Lung (tissue), 12 donors: ENCODE measurements around the gene CNOT11. TPM values are rescaled to one million over a fixed set of nuclear protein-coding genes. Genes with fewer than 3 reads are reported as not detected.

Experiments
- ATAC-seq: fragments of 200-7000 bp; cut with Tn5 transposase; one replicate; pipeline ENCODE4 v1.9.1; 2020; ENCODE audit warnings: moderate number of reproducible peaks; ENCODE audit not compliant: insufficient read depth, low FRiP score
- DNase-seq, 3 donors: peaks; one replicate each; pipeline ENCODE4 v3.0.0-alpha.2; 2013 to 2017
- H3K27ac ChIP-seq, 2 donors: one replicate each; pipeline ENCODE4 v1.5.1; 2013; ENCODE audit warnings: mild to moderate bottlenecking in 2 of 2, moderate library complexity in 2 of 2, control low read depth in 1 of 2, inconsistent platforms in 1 of 2, low read depth in 1 of 2, low read length in 1 of 2
- H3K27me3 ChIP-seq, 3 donors: one replicate each; pipeline ENCODE4 v1.5.1; 2013; ENCODE audit warnings: low read length in 2 of 3; ENCODE audit not compliant: control insufficient read depth in 3 of 3, insufficient read depth in 3 of 3
- H3K36me3 ChIP-seq, 4 donors: one replicate each; pipeline ENCODE4 v1.5.1; 2013; ENCODE audit warnings: low read length in 4 of 4, mild to moderate bottlenecking in 1 of 4, moderate library complexity in 1 of 4; ENCODE audit not compliant: control insufficient read depth in 4 of 4, insufficient read depth in 4 of 4
- H3K4me1 ChIP-seq, 5 donors: one replicate each; pipeline ENCODE4 v1.5.1; 2013; ENCODE audit warnings: low read length in 5 of 5, mild to moderate bottlenecking in 2 of 5, moderate library complexity in 1 of 5; ENCODE audit not compliant: control insufficient read depth in 5 of 5, insufficient read depth in 5 of 5
- H3K4me3 ChIP-seq: one replicate; pipeline ENCODE4 v1.5.1; 2013; ENCODE audit warnings: mild to moderate bottlenecking, control low read depth, moderate library complexity
- H3K9ac ChIP-seq, 2 donors: one replicate each; pipeline ENCODE4 v1.5.1; 2013; ENCODE audit warnings: low read length in 2 of 2, control low read depth in 1 of 2; ENCODE audit not compliant: insufficient read depth in 1 of 2
- H3K9me3 ChIP-seq, 4 donors: one replicate each; pipeline ENCODE4 v1.5.1; 2013; ENCODE audit warnings: low read length in 3 of 4, mild to moderate bottlenecking in 1 of 4, moderate library complexity in 1 of 4; ENCODE audit not compliant: control insufficient read depth in 4 of 4, insufficient read depth in 3 of 4
- CTCF ChIP-seq: IDR thresholded peaks from 2 replicates; pipeline ENCODE4 v1.5.1; 2012; ENCODE audit warnings: mild to moderate bottlenecking; ENCODE audit errors: control extremely low read depth, extremely low read depth
- WGBS, 2 donors: extraction: QIAGEN DNeasy Blood & Tissue Kit; methylation state at CpG; one replicate each; pipeline ENCODE4 v1.1.7; 2013; 5-methylcytosine and 5-hydroxymethylcytosine counted together
- polyA plus RNA-seq, 2 donors: library from polyadenylated mRNA; stranded (reverse); fragments of 200-250 nt; gene quantifications; one replicate each; pipeline ENCODE4 v1.2.1, GENCODE V29; 2013
- total RNA-seq, 2 donors: library from RNA; depleted of rRNA in 1 of 2; stranded (reverse); fragments of >200 nt in 1 of 2; gene quantifications; one replicate each; pipeline ENCODE4 v1.2.1, GENCODE V29; 2014 to 2021
- donor health status: control.
- donor health status: control.
- donor health status: Bipolar disorder and iron deficiency.
- donor health status: healthy.
- donor health status: DM: yes; HTN: yes; CAD: no.

CNOT11 gene
- total and polyA plus RNA-seq, 4 donors: 16.4 to 32.5 (median 23.7) TPM

DNA sequence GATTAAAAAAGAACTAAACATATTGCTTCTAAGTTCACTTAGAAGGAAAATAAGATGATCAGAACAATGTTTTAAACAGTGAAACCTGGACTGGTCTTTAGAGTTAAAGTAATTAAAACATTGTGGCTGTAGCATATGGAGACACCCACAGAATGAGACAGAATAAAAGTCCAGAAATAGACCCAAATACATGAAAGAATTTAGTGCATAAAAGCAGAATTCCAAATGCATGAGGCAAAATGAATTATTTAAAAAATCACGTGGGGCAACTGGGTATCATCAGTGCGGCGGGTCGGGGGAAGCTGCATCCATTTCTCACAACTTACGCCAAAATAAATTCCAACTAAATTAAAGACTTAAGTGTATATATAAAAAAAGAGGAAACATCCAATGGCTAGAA, 43.7 kb downstream of the CNOT11 start:
- WGBS, 2 donors: 94% methylated on average over 5 of the region's 5 CpGs
- Histone ChIP-seq H3K27ac (no peak overlapping the region), H3K27me3 (no peaks in the 10 kb centered on the region), H3K4me3 (no peak overlapping the region), H3K36me3 (peaks cover 0 to 12% (median 4%) of the 10 kb centered on the region in 4 donors), H3K9ac (no peak overlapping the region), H3K9me3 (no peaks in the 10 kb centered on the region), H3K4me1 (peaks cover 0 to 18% (median 0%) of the 10 kb centered on the region in 5 donors)
- DNase-seq (no peak), ATAC-seq (no peak)
- no peak for TF ChIP-seq CTCF

DNA sequence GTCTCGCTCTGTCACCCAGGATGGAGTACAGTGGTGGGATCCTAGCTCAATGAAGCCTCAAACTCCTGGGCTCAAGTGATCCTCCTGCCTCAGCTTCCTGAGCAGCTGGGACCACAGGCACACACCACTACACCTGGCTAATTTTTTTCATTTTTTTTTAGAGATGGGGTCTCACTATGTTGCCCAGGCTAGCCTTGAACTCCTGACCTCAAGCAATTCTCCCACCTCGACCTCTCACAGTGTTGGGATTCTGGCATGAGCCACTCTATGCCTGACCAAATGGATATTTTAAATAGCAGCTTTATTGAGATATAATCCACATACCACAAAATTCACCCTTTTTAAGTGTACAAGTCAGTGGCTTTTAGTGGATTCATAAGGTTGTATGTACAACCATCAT, 44.7 kb downstream of the CNOT11 start:
- Histone ChIP-seq H3K27me3 (no peaks in the 10 kb centered on the region), H3K9me3 (no peaks in the 10 kb centered on the region), H3K27ac (no peak overlapping the region), H3K4me1 (peaks cover 0 to 23% (median 0%) of the 10 kb centered on the region in 5 donors), H3K9ac (no peak overlapping the region), H3K4me3 (no peak overlapping the region), H3K36me3 (peaks cover 0 to 12% (median 2%) of the 10 kb centered on the region in 4 donors)
- ATAC-seq: no peak
- no peak for DNase-seq
- no peak for TF ChIP-seq CTCF
- WGBS, 2 donors: 86 to 88% methylated on average over 2 of the region's 2 CpGs

DNA sequence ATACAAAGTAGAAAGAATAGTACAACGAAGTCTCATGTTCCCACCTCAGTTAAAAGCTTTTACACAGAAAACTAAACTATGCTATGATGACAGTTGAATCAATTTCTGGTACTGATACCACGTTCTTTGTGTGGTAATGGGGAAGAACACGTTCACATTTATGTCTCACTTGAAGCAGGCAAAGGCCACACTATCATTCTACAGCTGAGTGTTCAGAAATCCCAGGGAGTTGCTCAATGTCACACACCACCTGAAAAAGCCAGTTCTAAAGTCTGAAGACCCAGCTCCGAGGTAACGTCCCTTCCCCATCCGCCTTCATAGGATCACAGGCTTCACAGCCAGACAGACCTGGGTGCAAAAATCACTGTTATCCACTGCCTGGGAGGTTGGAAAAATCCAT, 46.9 kb downstream of the CNOT11 start:
- ATAC-seq (no peak), DNase-seq (no peak)
- peaks cover 0 to 24% (median 0%) of the 10 kb centered on the region in 5 donors for H3K4me1 ChIP-seq
- H3K9me3 ChIP-seq: no peaks in the 10 kb centered on the region
- no peak for TF ChIP-seq CTCF
- H3K4me3 ChIP-seq: no peak overlapping the region
- H3K36me3 ChIP-seq: peaks cover 0 to 4% (median 2%) of the 10 kb centered on the region in 4 donors
- no peak overlapping the region for H3K27ac ChIP-seq
- H3K9ac ChIP-seq: no peak overlapping the region
- WGBS, 2 donors: 64 to 69% methylated on average over 6 of the region's 6 CpGs
- H3K27me3 ChIP-seq: no peaks in the 10 kb centered on the region

GRCh38 chr2:101300164-101300563, 47.5 kb downstream of the CNOT11 start:
- H3K9me3 ChIP-seq: no peaks in the 10 kb centered on the region
- WGBS, 2 donors: 87 to 90% methylated on average over 1 of the region's 1 CpG
- no peaks in the 10 kb centered on the region for H3K27me3 ChIP-seq
- no peak for TF ChIP-seq CTCF
- H3K4me1 ChIP-seq: peaks cover 0 to 24% (median 0%) of the 10 kb centered on the region in 5 donors
- DNase-seq (no peak), ATAC-seq (no peak)
- H3K9ac ChIP-seq: no peak overlapping the region
- H3K36me3 ChIP-seq: peaks cover 0 to 2% (median 1%) of the 10 kb centered on the region in 4 donors
- H3K27ac ChIP-seq: no peak overlapping the region
- H3K4me3 ChIP-seq: no peak overlapping the region
